HepG2 (cell line): ENCODE results near the gene AIDA. TPM values are rescaled to one million over a fixed set of nuclear protein-coding genes. Genes with fewer than 3 reads are reported as not detected.

Source experiments
- ATF6 ChIP-seq: sonication (generic); formaldehyde crosslinking; conservative IDR thresholded peaks from 2 replicates; pipeline ENCODE4 v1.4.0; 2020; ENCODE audit warnings: missing genetic modification reagents
- CREB3 ChIP-seq: sonication (generic); formaldehyde crosslinking; IDR thresholded peaks from 2 replicates; pipeline ENCODE4 v1.5.0; 2020; ENCODE audit warnings: missing genetic modification reagents
- FOXA3 ChIP-seq: IDR thresholded peaks from 2 replicates; pipeline ENCODE4 v1.6.1; 2016; ENCODE audit warnings: missing genetic modification reagents, missing compliant biosample characterization
- MBD4 ChIP-seq: IDR thresholded peaks from 2 replicates; pipeline ENCODE4 v1.6.1; 2012; ENCODE audit warnings: low read length, inconsistent platforms, borderline replicate concordance
- ZNF138 ChIP-seq: sonication (generic); formaldehyde crosslinking; IDR thresholded peaks from 2 replicates; pipeline ENCODE4 v1.5.0; 2020; ENCODE audit warnings: mild to moderate bottlenecking, low read depth, missing genetic modification reagents
- ZNF207 ChIP-seq: fragments of 450-650 bp; IDR thresholded peaks from 2 replicates; pipeline ENCODE4 v1.6.1; 2016; ENCODE audit warnings: antibody characterized with exemption, borderline replicate concordance
- ZNF512 ChIP-seq: sonication (generic); formaldehyde crosslinking; IDR thresholded peaks from 2 replicates; pipeline ENCODE4 v1.4.0; 2020; ENCODE audit warnings: mild to moderate bottlenecking, missing genetic modification reagents
- ZNF547 ChIP-seq: sonication (generic); formaldehyde crosslinking; IDR thresholded peaks from 2 replicates; pipeline ENCODE4 v1.5.1; 2020; ENCODE audit warnings: mild to moderate bottlenecking, missing genetic modification reagents
- ZNF589 ChIP-seq: sonication (generic); formaldehyde crosslinking; conservative IDR thresholded peaks from 2 replicates; pipeline ENCODE4 v1.8.0; 2022; ENCODE audit warnings: mild to moderate bottlenecking, moderate library complexity, missing genetic modification reagents
- ZNF687 ChIP-seq: sonication (generic); formaldehyde crosslinking; IDR thresholded peaks from 2 replicates; pipeline ENCODE4 v1.5.1; 2020; ENCODE audit warnings: mild to moderate bottlenecking, missing genetic modification reagents, moderate library complexity
- ZNF737 ChIP-seq: sonication (generic); formaldehyde crosslinking; IDR thresholded peaks from 2 replicates; pipeline ENCODE4 v1.5.0; 2020; ENCODE audit warnings: missing genetic modification reagents, mild to moderate bottlenecking, borderline replicate concordance
- ZNF800 ChIP-seq: sonication (generic); formaldehyde crosslinking; IDR thresholded peaks from 2 replicates; pipeline ENCODE4 v1.4.0; 2020; ENCODE audit warnings: missing genetic modification reagents
- ZSCAN25 ChIP-seq: sonication (generic); formaldehyde crosslinking; IDR thresholded peaks from 2 replicates; pipeline ENCODE4 v1.8.0; 2022; ENCODE audit warnings: mild to moderate bottlenecking, missing genetic modification reagents
- ZSCAN31 ChIP-seq: sonication (generic); formaldehyde crosslinking; IDR thresholded peaks from 2 replicates; pipeline ENCODE4 v1.5.0; 2020; ENCODE audit warnings: low read depth, mild to moderate bottlenecking, missing genetic modification reagents
- ZUFSP ChIP-seq: sonication (generic); formaldehyde crosslinking; IDR thresholded peaks from 2 replicates; pipeline ENCODE4 v1.9.0; 2021; ENCODE audit warnings: missing genetic modification reagents, mild to moderate bottlenecking, borderline replicate concordance
- polyA plus RNA-seq, 8 experiments: library from polyadenylated mRNA; depleted of rRNA in 3 of 8; stranded (reverse) in 7 of 8; unstranded in 1 of 8; fragments of >200 nt; fragmentation: Illumina TruSeq in 4 of 8; extraction: Trizol in 4 of 8; gene quantifications; 2 replicates each; pipeline versions ENCODE4 v1.2.1 to v1.2.3, GENCODE V29; 2011 to 2016; ENCODE audit warnings: low read depth in 4 of 8, missing spikeins in 1 of 8, mixed read lengths in 1 of 8; ENCODE audit not compliant: insufficient read depth in 1 of 8
- total RNA-seq, 5 experiments: library from RNA; depleted of rRNA; stranded (reverse); fragments of >200 nt; fragmentation: Illumina TruSeq; extraction: Trizol; gene quantifications; 2 replicates each; pipeline ENCODE4 v1.2.3, GENCODE V29; 2016; ENCODE audit warnings: low read depth in 1 of 5

Gene AIDA
- total and polyA plus RNA-seq, 2 of the 13 experiments (the other 11 are each of a cell fraction or from before 2014, with no cell fraction given): 17.5 to 35.4 TPM

- 0 out of 2 replicates have a peak, but pooled peaks have one; percentile 23 for TF ChIP-seq ATF6 (CRISPR knock-in tag)
- TF ChIP-seq CREB3: no peak
- TF ChIP-seq ZNF512 (CRISPR knock-in tag): no peak
- peak; percentile 81 for TF ChIP-seq FOXA3 (CRISPR knock-in tag)
- no peak for TF ChIP-seq ZNF138
- no peak for TF ChIP-seq ZNF737
- TF ChIP-seq ZNF687 (CRISPR knock-in tag): peak; percentile 60
- TF ChIP-seq ZSCAN31 (CRISPR knock-in tag): no peak
- no peak for TF ChIP-seq ZNF547 (CRISPR knock-in tag)
- TF ChIP-seq ZUFSP (CRISPR knock-in tag): no peak
- TF ChIP-seq ZNF207: no peak
- TF ChIP-seq MBD4: no peak
- TF ChIP-seq ZNF589 (CRISPR knock-in tag): 0 out of 2 replicates have a peak, but pooled peaks have one; percentile 7
- TF ChIP-seq ZSCAN25 (CRISPR knock-in tag): no peak
- TF ChIP-seq ZNF800 (CRISPR knock-in tag): no peak
These were observed 1.0 kb upstream of the AIDA start (continued) for GRCh38 chr1:222713091-222713961.
